Heart left ventricle (tissue), 13 donors: ENCODE results near the gene CHN1.

ENCODE experiments used
- POLR2A ChIP-seq, 2 donors: fragments of 450-650 bp; IDR thresholded peaks; one replicate each; pipeline ENCODE4 v1.6.1; 2017; ENCODE audit warnings: antibody characterized with exemption in 2 of 2, mild to moderate bottlenecking in 2 of 2, moderate library complexity in 2 of 2
- TF ChIP-seq, protein P1 (sequence below), 12 donors: fragments of 200-600 bp; sonication (generic) in 4 of 12; IDR thresholded peaks; one replicate each; pipeline versions ENCODE4 v1.5.0 to v1.8.0; 2018 to 2022; ENCODE audit warnings: antibody characterized with exemption in 12 of 12, mild to moderate bottlenecking in 5 of 12
- donor health status: ischemic (EF 13 %, LVEDD 7.1; RV severe dilation, severe dysfunction).
- donor health status: DM: no; HTN: yes; CAD: no.
- donor health status: DM: no; HTN: no; CAD: no.
- donor health status: ischemic (EF 25% LVEDD 6.9; RV normal size, moderate dysfunction).
- donor health status: ischemic (EF 25% LVEDD 5.7; RV mildly dilated, moderate dysfunction).
- donor health status: ischemic (EF 35%, LVEDD 5.7; RV mildly dilated, moderate dysfunction).
- donor health status: nonischemic (EF 11% LVEDD 7.7; RV severe dilation, severe dysfunction).
- donor health status: DM: yes; HTN: yes; CAD: no.
- donor health status: PGD.
- donor health status: ischemic (EF 29% LVEDD 5.4; RV normal size, mild dysfunction).
- donor health status: nonischemic (EF 23%, LVEDD 6.1; RV moderate dilation, normal function).

- TF ChIP-seq POLR2A (IDR thresholded peaks at IDR 0.05): no peak
- TF ChIP-seq, protein P1, sequence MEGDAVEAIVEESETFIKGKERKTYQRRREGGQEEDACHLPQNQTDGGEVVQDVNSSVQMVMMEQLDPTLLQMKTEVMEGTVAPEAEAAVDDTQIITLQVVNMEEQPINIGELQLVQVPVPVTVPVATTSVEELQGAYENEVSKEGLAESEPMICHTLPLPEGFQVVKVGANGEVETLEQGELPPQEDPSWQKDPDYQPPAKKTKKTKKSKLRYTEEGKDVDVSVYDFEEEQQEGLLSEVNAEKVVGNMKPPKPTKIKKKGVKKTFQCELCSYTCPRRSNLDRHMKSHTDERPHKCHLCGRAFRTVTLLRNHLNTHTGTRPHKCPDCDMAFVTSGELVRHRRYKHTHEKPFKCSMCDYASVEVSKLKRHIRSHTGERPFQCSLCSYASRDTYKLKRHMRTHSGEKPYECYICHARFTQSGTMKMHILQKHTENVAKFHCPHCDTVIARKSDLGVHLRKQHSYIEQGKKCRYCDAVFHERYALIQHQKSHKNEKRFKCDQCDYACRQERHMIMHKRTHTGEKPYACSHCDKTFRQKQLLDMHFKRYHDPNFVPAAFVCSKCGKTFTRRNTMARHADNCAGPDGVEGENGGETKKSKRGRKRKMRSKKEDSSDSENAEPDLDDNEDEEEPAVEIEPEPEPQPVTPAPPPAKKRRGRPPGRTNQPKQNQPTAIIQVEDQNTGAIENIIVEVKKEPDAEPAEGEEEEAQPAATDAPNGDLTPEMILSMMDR (IDR thresholded peaks at IDR 0.05): no peak
Measured at GRCh38 chr2:174951745-174952144, 53.4 kb downstream of the CHN1 start.
